Stimulated activated CD4-positive, alpha-beta T cell treated with anti-CD3 and anti-CD28 coated beads, Interleukin-1b, Interleukin-23, amount 100 ng/mL, for 4 hours (primary cell): ENCODE measurements around the gene FHOD1.

Experiments used
- DNase-seq, 2 donors: peaks; one replicate each; pipeline ENCODE4 v3.0.0-alpha.2; 2020; ENCODE audit warnings: low read depth in 2 of 2

FHOD1 gene

GRCh38 chr16:67249178-67250044 is 2.1 kb upstream of the FHOD1 start:
- DNase-seq: no peak

GRCh38 chr16:67248401-67249177 is 1.3 kb upstream of the FHOD1 start, which contains the start of gene SLC9A5:
Gene SLC9A5, plus strand, starts transcription at chr16:67248979. Its CDS starts 36 bp downstream, at chr16:67249015.
- peak in 1 of 2 donors; percentile 32 for DNase-seq

GRCh38 chr16:67248073-67248400 is 756 bp upstream of the FHOD1 start:
- DNase-seq: no peak

GRCh38 chr16:67246756-67247191 is 507 bp downstream of the FHOD1 start:
- DNase-seq: peak in 1 of 2 donors; percentile 41

- peak in 1 of 2 donors; percentile 32 for DNase-seq
Observed at GRCh38 chr16:67246081-67246755, 1.1 kb downstream of the FHOD1 start.

GRCh38 chr16:67245674-67246080 is 1.6 kb downstream of the FHOD1 start:
- no peak for DNase-seq

GRCh38 chr16:67245186-67245585 is 2.1 kb downstream of the FHOD1 start:
- DNase-seq: no peak

- DNase-seq: peak; percentile 58 to 64
Observed at GRCh38 chr16:67244387-67245185, 2.7 kb downstream of the FHOD1 start.

- no peak for DNase-seq
Observed at GRCh38 chr16:67243481-67243880, 3.8 kb downstream of the FHOD1 start.

GRCh38 chr16:67242138-67242730 is 5.0 kb downstream of the FHOD1 start:
- DNase-seq: no peak

- no peak for DNase-seq
Observed at GRCh38 chr16:67241008-67241900, 6.0 kb downstream of the FHOD1 start.

- no peak for DNase-seq
Observed at GRCh38 chr16:67240506-67240905, 6.8 kb downstream of the FHOD1 start.

GRCh38 chr16:67238806-67239470 is 8.3 kb downstream of the FHOD1 start:
- DNase-seq: no peak

- DNase-seq: no peak
Observed at GRCh38 chr16:67238278-67238575, 9.1 kb downstream of the FHOD1 start.

- DNase-seq: no peak
Observed at GRCh38 chr16:67237396-67238277, 9.6 kb downstream of the FHOD1 start.

- DNase-seq: peak in 1 of 2 donors; percentile 64
Observed at GRCh38 chr16:67236563-67237395, 10.5 kb downstream of the FHOD1 start.

- DNase-seq: no peak
Observed at GRCh38 chr16:67235816-67236562, 11.3 kb downstream of the FHOD1 start.
